Measurements from ENCODE around the gene SLC41A3.

- TF ChIP-seq CTCF (IDR thresholded peaks at IDR 0.05; ENCODE audit: low read length) = no peak
- TF ChIP-seq EZH2phosphoT487 (IDR thresholded peaks at IDR 0.05; ENCODE audit: low read length) = no peak
These were observed 58.7 kb downstream of the SLC41A3 start for GRCh38 chr3:126025116-126025729.
